ENCODE results near the gene GSTM5.
"Not testable (repeated sequence)": the region's sequence is repeated elsewhere in the genome, so short reads cannot be mapped to it uniquely, and the experiment has no call there.

Gene GSTM5

DNA sequence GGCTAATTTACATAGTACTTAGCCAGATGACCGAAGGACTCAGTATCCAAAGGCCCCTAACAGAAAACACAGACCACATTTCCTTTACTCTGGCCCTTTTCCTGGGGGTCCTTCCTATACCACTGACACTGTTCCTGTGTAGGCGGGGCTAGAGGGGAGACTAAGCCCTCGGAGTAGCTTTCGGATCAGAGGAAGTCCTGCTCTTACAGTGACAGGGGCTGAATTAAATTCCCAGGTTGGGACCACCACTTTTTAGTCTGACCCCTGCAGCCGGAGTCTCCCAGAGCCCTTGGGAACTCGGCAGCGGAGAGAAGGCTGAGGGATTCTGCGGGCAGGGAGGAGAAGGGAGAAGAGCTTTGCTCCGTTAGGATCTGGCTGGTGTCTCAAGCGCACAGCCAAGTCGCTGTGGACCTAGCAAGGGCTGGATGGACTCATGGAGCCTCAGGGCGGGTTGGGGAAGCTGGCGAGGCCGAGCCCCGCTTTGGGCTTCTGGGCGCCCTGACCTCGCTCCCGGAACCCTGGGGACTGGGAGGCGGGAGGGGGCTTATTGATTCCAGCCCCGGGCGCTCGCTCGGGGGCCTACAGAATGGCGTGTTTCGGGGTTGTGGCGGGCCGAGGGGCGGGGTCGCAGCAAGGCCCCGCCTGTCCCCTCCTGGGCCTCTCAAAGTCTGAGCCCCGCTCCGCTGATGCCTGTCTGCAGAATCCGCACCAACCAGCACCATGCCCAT lies at the start of gene GSTM5:
GSTM5 (plus strand) TSS at position 659 of the 728 bp plus-strand sequence; CDS start at position 721, 62 bp downstream.
- not testable (repeated sequence) for DNase-seq (ENCODE audit: low spot score)

DNA sequence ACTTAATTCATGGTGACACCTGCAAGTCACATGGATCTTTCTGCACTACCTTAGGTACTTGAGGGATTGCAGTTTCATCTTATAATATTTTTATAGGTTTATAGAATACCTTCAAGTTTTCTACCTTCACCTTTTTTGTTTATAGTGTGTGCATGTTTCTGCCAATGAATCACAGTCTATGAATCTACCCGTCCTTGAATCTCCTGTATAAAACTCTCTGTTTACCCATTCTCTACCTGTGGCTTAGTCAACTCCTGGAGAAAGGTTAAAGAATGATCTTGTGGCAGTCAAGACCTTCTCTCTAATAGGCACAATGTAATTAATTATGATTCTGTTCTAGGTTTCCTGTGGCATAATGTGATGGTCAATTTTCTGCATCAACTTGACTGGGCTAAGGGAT lies 47.4 kb upstream of the GSTM5 start:
- DNase-seq (ENCODE audit: low spot score): no peak

GRCh38 chr1:109667452-109668122 lies 44.5 kb upstream of the GSTM5 start, which contains the start of gene GSTM2:
GSTM2 (plus strand) TSS chr1:109668057; CDS start chr1:109668116, 59 bp downstream.
- DNase-seq (ENCODE audit: low spot score): peak; percentile 71

- no peak for DNase-seq (ENCODE audit: low spot score)
These were observed 43.8 kb upstream of the GSTM5 start for GRCh38 chr1:109668123-109668775.

- no peak for DNase-seq (ENCODE audit: low spot score)
These were observed 42.7 kb upstream of the GSTM5 start for GRCh38 chr1:109669246-109669948.

GRCh38 chr1:109669949-109670302 lies 42.1 kb upstream of the GSTM5 start:
- not testable (repeated sequence) for DNase-seq (ENCODE audit: low spot score)

DNA sequence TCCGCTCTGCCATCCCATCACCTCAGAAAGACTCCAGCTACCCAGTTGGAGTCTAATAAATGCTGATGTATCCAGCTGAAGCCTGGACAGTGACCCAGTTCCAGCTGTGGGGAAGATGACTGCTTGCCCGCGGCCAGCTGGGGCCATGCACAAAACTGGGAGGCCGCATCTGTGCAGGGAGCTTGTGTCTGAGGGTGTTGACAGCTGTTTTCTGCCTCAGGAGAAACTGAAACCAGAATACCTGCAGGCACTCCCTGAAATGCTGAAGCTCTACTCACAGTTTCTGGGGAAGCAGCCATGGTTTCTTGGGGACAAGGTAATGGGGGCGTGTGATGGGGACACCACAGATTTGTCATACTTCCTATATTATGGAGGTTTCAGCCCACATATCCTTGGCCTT lies 41.0 kb upstream of the GSTM5 start:
- DNase-seq (ENCODE audit: low spot score): no peak

DNA sequence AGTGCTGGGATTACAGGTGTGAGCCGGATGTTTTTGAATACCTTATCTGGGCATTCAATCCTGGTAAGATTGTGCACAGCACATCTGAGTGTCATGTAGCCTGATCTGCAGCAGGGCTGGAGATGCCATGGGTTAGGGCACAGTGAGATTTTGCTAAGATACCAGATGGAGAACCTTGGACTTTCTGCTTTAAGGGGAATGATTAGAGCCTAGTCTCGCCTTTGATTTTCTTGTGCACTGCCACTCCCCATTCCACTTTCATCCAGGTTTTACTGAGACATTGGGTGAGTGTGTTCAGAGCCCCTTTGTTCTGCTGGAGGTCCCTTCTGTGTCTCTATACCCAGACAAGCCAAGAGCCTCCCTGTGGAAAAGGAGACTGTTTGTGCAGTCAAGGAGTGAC lies 38.2 kb upstream of the GSTM5 start:
- not testable (repeated sequence) for DNase-seq (ENCODE audit: low spot score)

DNA sequence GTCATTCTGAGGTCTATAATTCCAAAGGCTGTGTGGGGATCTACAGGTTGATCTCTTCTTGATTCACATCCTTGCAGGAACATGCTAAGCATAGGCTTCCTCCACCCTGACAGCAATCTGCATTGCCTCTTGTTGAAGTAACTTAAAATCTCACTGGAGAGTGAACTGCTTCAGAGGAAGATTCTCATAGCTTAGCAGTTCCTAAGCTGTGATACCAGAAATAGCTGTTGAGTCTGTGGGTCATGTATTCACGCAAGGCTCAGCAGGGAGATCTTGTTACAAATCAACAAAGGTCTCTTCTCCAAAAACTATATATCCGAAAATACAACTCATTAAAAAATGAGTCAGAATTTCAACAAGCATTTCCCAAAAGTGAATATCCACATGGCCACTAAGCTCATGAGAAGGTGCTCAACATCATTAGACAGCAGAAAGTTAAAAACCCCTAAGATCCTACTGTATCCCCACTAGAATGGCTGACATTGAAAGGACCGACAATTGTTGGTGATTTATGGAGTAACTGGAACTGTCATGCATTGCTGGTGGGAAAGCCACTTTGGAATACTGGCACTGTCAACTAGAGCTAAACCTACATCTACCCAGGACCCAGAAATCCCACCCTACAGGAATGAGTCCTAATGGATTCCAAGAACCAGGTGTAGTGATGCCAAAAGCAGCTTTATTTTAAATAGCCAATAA lies 35.2 kb upstream of the GSTM5 start:
- not testable (repeated sequence) for DNase-seq (ENCODE audit: low spot score)

- no peak for DNase-seq (ENCODE audit: low spot score)
These were observed 34.6 kb upstream of the GSTM5 start for GRCh38 chr1:109677459-109677858.

- not testable (repeated sequence) for DNase-seq (ENCODE audit: low spot score)
These were observed 33.4 kb upstream of the GSTM5 start for GRCh38 chr1:109678637-109679036.

GRCh38 chr1:109684777-109685176 lies 27.3 kb upstream of the GSTM5 start:
- not testable (repeated sequence) for DNase-seq (ENCODE audit: low spot score)

- not testable (repeated sequence) for DNase-seq (ENCODE audit: low spot score)
These were observed 26.7 kb upstream of the GSTM5 start for GRCh38 chr1:109685399-109685798.

DNA sequence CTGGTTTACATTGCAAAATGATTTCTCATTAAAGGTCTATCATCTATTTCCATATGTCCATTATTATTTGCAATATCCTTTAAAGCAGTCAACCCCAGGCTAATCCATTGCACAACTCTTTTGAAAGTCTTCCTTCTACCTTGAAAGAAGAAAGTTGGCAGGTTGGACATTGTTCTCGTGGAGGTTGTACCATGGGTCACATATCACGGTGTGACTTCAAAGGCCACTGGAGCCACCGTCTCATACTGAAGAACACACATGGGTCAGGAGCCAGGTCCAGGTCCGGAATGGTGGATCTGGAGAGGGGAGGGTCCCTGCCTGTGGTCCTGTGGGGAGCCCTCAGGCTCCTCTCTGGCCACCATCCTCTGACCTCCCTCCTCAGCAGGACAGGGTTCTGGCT lies 26.2 kb upstream of the GSTM5 start:
- not testable (repeated sequence) for DNase-seq (ENCODE audit: low spot score)

DNA sequence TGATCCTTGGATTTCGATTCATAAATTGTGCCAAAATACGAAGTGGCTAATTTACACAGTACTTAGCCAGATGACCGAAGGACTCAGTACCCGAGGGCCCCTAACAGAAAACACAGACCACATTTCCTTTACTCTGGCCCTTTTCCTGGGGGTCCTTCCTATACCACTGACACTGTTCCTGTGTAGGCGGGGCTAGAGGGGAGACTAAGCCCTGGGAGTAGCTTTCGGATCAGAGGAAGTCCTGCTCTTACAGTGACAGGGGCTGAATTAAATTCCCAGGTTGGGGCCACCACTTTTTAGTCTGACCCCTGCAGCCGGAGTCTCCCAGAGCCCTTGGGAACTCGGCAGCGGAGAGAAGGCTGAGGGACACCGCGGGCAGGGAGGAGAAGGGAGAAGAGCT lies 24.9 kb upstream of the GSTM5 start:
- not testable (repeated sequence) for DNase-seq (ENCODE audit: low spot score)

- DNase-seq (ENCODE audit: low spot score): peak; percentile 79
These were observed 24.2 kb upstream of the GSTM5 start, which contains the start of gene GSTM1 for GRCh38 chr1:109687641-109688499. GSTM1 (plus strand) TSS chr1:109687817; CDS start chr1:109687874, 57 bp downstream.

GRCh38 chr1:109689844-109690405 lies 22.1 kb upstream of the GSTM5 start:
- peak; percentile 26 for DNase-seq (ENCODE audit: low spot score)

GRCh38 chr1:109691759-109692158 lies 20.3 kb upstream of the GSTM5 start:
- DNase-seq (ENCODE audit: low spot score): peak; percentile 27

GRCh38 chr1:109694400-109694799 lies 17.7 kb upstream of the GSTM5 start:
- DNase-seq (ENCODE audit: low spot score): not testable (repeated sequence)

DNA sequence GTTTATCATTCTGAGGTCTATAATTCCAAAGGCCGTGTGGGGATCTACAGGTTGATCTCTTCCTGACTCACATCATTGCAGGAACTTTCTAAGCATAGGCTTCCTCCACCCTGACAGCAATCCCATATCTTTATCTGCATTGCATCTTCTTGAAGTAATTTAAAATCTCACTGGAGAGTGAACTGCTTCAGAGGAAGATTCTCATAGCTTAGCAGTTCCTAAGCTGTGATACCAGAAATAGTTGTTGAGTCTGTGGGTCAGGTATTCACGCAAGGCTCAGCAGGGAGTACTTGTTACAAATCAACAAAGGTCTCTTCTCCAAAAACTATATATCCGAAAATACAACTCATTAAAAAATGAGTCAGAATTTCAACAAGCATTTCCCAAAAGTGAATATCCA lies 16.9 kb upstream of the GSTM5 start:
- not testable (repeated sequence) for DNase-seq (ENCODE audit: low spot score)

Measured in pons (tissue), 1 donor.